Astrocyte of the cerebellum (primary cell): Measurements from ENCODE around the gene RNF41.

Experiments used
- DNase-seq: peaks from one replicate; pipeline ENCODE4 v3.0.0-alpha.2; 2011; ENCODE audit warnings: low read depth
- H3K4me3 ChIP-seq: 2 replicates; pipeline ENCODE4 v1.5.1; 2011; ENCODE audit warnings: mild to moderate bottlenecking, low read depth, low read length, moderate library complexity
- CTCF ChIP-seq: IDR thresholded peaks from 2 replicates; pipeline ENCODE4 v1.5.1; 2012; ENCODE audit warnings: low read length, low read depth, moderate library complexity, mild to moderate bottlenecking; ENCODE audit errors: missing control alignments
- in situ Hi-C: cut with HindIII; loops from 2 replicates; pipeline ENCODE4 v1.10.0; 2017; ENCODE audit warnings: low sequenced_read_pairs

RNF41 gene

GRCh38 chr12:56261503-56262232 is 39.9 kb upstream of the RNF41 start:
- in situ Hi-C loops = no loop called here
- no peak for TF ChIP-seq CTCF
- no peak for DNase-seq
- H3K4me3 ChIP-seq = no peak overlapping the region

- in situ Hi-C loops = no loop called here
- no peak for DNase-seq
- no peak for TF ChIP-seq CTCF
Observed at GRCh38 chr12:56260921-56261320, 39.2 kb upstream of the RNF41 start.

GRCh38 chr12:56260380-56260779 is 38.7 kb upstream of the RNF41 start:
- DNase-seq = no peak
- in situ Hi-C loops = no loop called here
- H3K4me3 ChIP-seq = no peak overlapping the region
- TF ChIP-seq CTCF = no peak

More at GRCh38 chr12:56260921-56261320, 39.2 kb upstream of the RNF41 start:
- no peak overlapping the region for H3K4me3 ChIP-seq

GRCh38 chr12:56258820-56259183 is 37.1 kb upstream of the RNF41 start:
- no peak for DNase-seq
- no peak for TF ChIP-seq CTCF
- H3K4me3 ChIP-seq = peak overlapping the region; percentile 87
- in situ Hi-C loops = no loop called here

GRCh38 chr12:56258068-56258819 is 36.5 kb upstream of the RNF41 start, which contains the start of gene ANKRD52:
ANKRD52 (minus strand) TSS chr12:56258384; CDS start chr12:56258269, 115 bp downstream.
- in situ Hi-C loops = no loop called here
- peak; percentile 40 for TF ChIP-seq CTCF
- H3K4me3 ChIP-seq = peak within 1 kb of the TSS; percentile 87
- DNase-seq = peak; percentile 32

GRCh38 chr12:56257491-56258067 is 35.9 kb upstream of the RNF41 start:
- DNase-seq = no peak
- peak overlapping the region; percentile 87 for H3K4me3 ChIP-seq
- in situ Hi-C loops = no loop called here
- TF ChIP-seq CTCF = peak; percentile 1
